WTC11 (cell line): ENCODE measurements around the gene GSTA4.

ENCODE experiments used
- ATF2 ChIP-seq: sonication (generic); formaldehyde crosslinking; IDR thresholded peaks from 2 replicates; pipeline ENCODE4 v1.8.1; 2022; ENCODE audit warnings: low read depth, missing genetic modification reagents, borderline replicate concordance
- CTCF ChIP-seq: fragments of 200-600 bp; IDR thresholded peaks from 2 replicates; pipeline ENCODE4 v1.8.0; 2022; ENCODE audit warnings: antibody characterized with exemption
- HMGA2 ChIP-seq: fragments of 250-450 bp; sonication (Bioruptor Pico); IDR thresholded peaks from 2 replicates; pipeline ENCODE4 v1.4.0; 2021; ENCODE audit warnings: mild to moderate bottlenecking, moderate library complexity
- JUN ChIP-seq: sonication (generic); formaldehyde crosslinking; IDR thresholded peaks from 2 replicates; pipeline ENCODE4 v1.8.0; 2023; ENCODE audit warnings: mild to moderate bottlenecking, missing genetic modification reagents
- NFYB ChIP-seq: sonication (generic); formaldehyde crosslinking; conservative IDR thresholded peaks from 2 replicates; pipeline ENCODE4 v1.8.0; 2022; ENCODE audit warnings: low read depth, missing genetic modification reagents
- NR2C2 ChIP-seq: sonication (generic); formaldehyde crosslinking; IDR thresholded peaks from 2 replicates; pipeline ENCODE4 v1.8.0; 2022; ENCODE audit warnings: mild to moderate bottlenecking, missing genetic modification reagents
- ZBTB21 ChIP-seq: sonication (generic); formaldehyde crosslinking; IDR thresholded peaks from 2 replicates; pipeline ENCODE4 v1.8.1; 2023; ENCODE audit warnings: mild to moderate bottlenecking, missing genetic modification reagents, borderline replicate concordance

GRCh38 chr6:52982680-52983079 is 12.4 kb downstream of the GSTA4 start:
- no peak for TF ChIP-seq HMGA2 (CRISPR knock-in tag)
- TF ChIP-seq CTCF, result no peak
- no peak for TF ChIP-seq ZBTB21 (CRISPR knock-in tag)
- no peak for TF ChIP-seq NR2C2 (CRISPR knock-in tag)
- TF ChIP-seq JUN (CRISPR knock-in tag), result no peak
- TF ChIP-seq ATF2 (CRISPR knock-in tag), result no peak
- no peak for TF ChIP-seq NFYB (CRISPR knock-in tag)
